ENCODE data around the gene MTCL1.
A peak's percentile ranks its signal among the peaks of the same experiment; 100 is the strongest.

Gene MTCL1

GRCh38 chr18:8704361-8705237 is 757 bp upstream of the MTCL1 start:
- H3K79me2 ChIP-seq (ENCODE audit: insufficient read depth, low read length), result peaks cover 23% of the 10 kb centered on the region; the same call in 1 of the 2 replicates
- peak overlapping the region; percentile 96 for H3K4me2 ChIP-seq (ENCODE audit: low read depth, low read length, poor library complexity, severe bottlenecking)
- no peaks in the 10 kb centered on the region for H3K9me2 ChIP-seq (replicated peaks; ENCODE audit: low read depth, low read length)
- H3K4me3 ChIP-seq (ENCODE audit: low read length, poor library complexity, severe bottlenecking), result peak overlapping the region; percentile 86
- H3F3A ChIP-seq (ENCODE audit: low read depth), result no peaks in the 10 kb centered on the region; the same call in none of the 2 replicates
- peak overlapping the region; percentile 94 for H2AFZ ChIP-seq (ENCODE audit: low read length)
- H3K4me1 ChIP-seq (ENCODE audit: insufficient read depth, low read length, poor library complexity, severe bottlenecking), result peaks cover 28% of the 10 kb centered on the region
- no peak for TF ChIP-seq EZH2phosphoT487 (IDR thresholded peaks at IDR 0.05; ENCODE audit: borderline replicate concordance)
- TF ChIP-seq CTCF (conservative IDR thresholded peaks at IDR 0.05; ENCODE audit: low read length), result no peak
- peaks cover 16% of the 10 kb centered on the region for H4K20me1 ChIP-seq (ENCODE audit: insufficient read depth, low read length, poor library complexity, severe bottlenecking)
- H3K9me3 ChIP-seq (ENCODE audit: insufficient read depth, low read depth, low read length), result no peaks in the 10 kb centered on the region
- no peaks in the 10 kb centered on the region for H3K27me3 ChIP-seq (ENCODE audit: insufficient read depth, low read length, poor library complexity, severe bottlenecking)
- H3K9ac ChIP-seq (ENCODE audit: low read depth, low read length, poor library complexity, severe bottlenecking), result peak overlapping the region; percentile 80
- no peaks in the 10 kb centered on the region for H3K36me3 ChIP-seq (ENCODE audit: insufficient read depth, low read length)

GRCh38 chr18:8705961-8706790 is 820 bp downstream of the MTCL1 start:
- H3K9me2 ChIP-seq (replicated peaks; ENCODE audit: low read depth, low read length), result no peaks in the 10 kb centered on the region
- H3K79me2 ChIP-seq (ENCODE audit: insufficient read depth, low read length), result peaks cover 27% of the 10 kb centered on the region; the same call in 1 of the 2 replicates
- TF ChIP-seq EZH2phosphoT487 (IDR thresholded peaks at IDR 0.05; ENCODE audit: borderline replicate concordance), result no peak
- TF ChIP-seq CTCF (conservative IDR thresholded peaks at IDR 0.05; ENCODE audit: low read length), result no peak
- H3K36me3 ChIP-seq (ENCODE audit: insufficient read depth, low read length), result no peaks in the 10 kb centered on the region
- peaks cover 28% of the 10 kb centered on the region for H3K4me1 ChIP-seq (ENCODE audit: insufficient read depth, low read length, poor library complexity, severe bottlenecking)
- peak overlapping the region; percentile 27 for H3K4me2 ChIP-seq (ENCODE audit: low read depth, low read length, poor library complexity, severe bottlenecking)
- no peaks in the 10 kb centered on the region for H3K27me3 ChIP-seq (ENCODE audit: insufficient read depth, low read length, poor library complexity, severe bottlenecking)
- H3K4me3 ChIP-seq (ENCODE audit: low read length, poor library complexity, severe bottlenecking), result peak overlapping the region; percentile 70
- H4K20me1 ChIP-seq (ENCODE audit: insufficient read depth, low read length, poor library complexity, severe bottlenecking), result peaks cover 16% of the 10 kb centered on the region
- H3F3A ChIP-seq (ENCODE audit: low read depth), result no peaks in the 10 kb centered on the region; the same call in none of the 2 replicates
- no peak overlapping the region for H2AFZ ChIP-seq (ENCODE audit: low read length)
- no peaks in the 10 kb centered on the region for H3K9me3 ChIP-seq (ENCODE audit: insufficient read depth, low read depth, low read length)
- no peak overlapping the region for H3K9ac ChIP-seq (ENCODE audit: low read depth, low read length, poor library complexity, severe bottlenecking)

- Histone ChIP-seq H3K79me2 (ENCODE audit: insufficient read depth, low read length) (peaks cover 27% of the 10 kb centered on the region; the same call in 1 of the 2 replicates), H3K36me3 (ENCODE audit: insufficient read depth, low read length) (no peaks in the 10 kb centered on the region), H3F3A (ENCODE audit: low read depth) (no peaks in the 10 kb centered on the region; the same call in none of the 2 replicates), H3K9me3 (ENCODE audit: insufficient read depth, low read depth, low read length) (no peaks in the 10 kb centered on the region), H3K9me2 (replicated peaks; ENCODE audit: low read depth, low read length) (no peaks in the 10 kb centered on the region), H3K4me3 (ENCODE audit: low read length, poor library complexity, severe bottlenecking) (peak overlapping the region; percentile 45), H4K20me1 (ENCODE audit: insufficient read depth, low read length, poor library complexity, severe bottlenecking) (peaks cover 16% of the 10 kb centered on the region), H3K4me2 (ENCODE audit: low read depth, low read length, poor library complexity, severe bottlenecking) (peak overlapping the region; percentile 27), H3K27me3 (ENCODE audit: insufficient read depth, low read length, poor library complexity, severe bottlenecking) (no peaks in the 10 kb centered on the region), H3K4me1 (ENCODE audit: insufficient read depth, low read length, poor library complexity, severe bottlenecking) (peaks cover 28% of the 10 kb centered on the region), H3K9ac (ENCODE audit: low read depth, low read length, poor library complexity, severe bottlenecking) (no peak overlapping the region), H2AFZ (ENCODE audit: low read length) (no peak overlapping the region)
- no peak for TF ChIP-seq CTCF (conservative IDR thresholded peaks at IDR 0.05; ENCODE audit: low read length)
- TF ChIP-seq EZH2phosphoT487 (IDR thresholded peaks at IDR 0.05; ENCODE audit: borderline replicate concordance), result no peak
Observed at GRCh38 chr18:8706791-8707555, 1.6 kb downstream of the MTCL1 start.

Measured in Loucy (cell line).